Kidney epithelial cell (primary cell): ENCODE data around the gene LINGO3. TPM values are rescaled to one million over a fixed set of nuclear protein-coding genes. Genes with fewer than 3 reads are reported as not detected.
A peak's percentile ranks its signal among the peaks of the same experiment; 100 is the strongest.

Experiments used
- DNase-seq: peaks from one replicate; pipeline ENCODE4 v3.0.0-alpha.2; 2010; ENCODE audit warnings: low read depth
- H3K27me3 ChIP-seq: 2 replicates; pipeline ENCODE4 v1.6.0; 2011; ENCODE audit warnings: low read length; ENCODE audit not compliant: control insufficient read depth, insufficient read depth
- H3K36me3 ChIP-seq: 2 replicates; pipeline ENCODE4 v1.5.1; 2011; ENCODE audit warnings: low read length; ENCODE audit not compliant: control insufficient read depth, insufficient read depth
- H3K4me3 ChIP-seq: 2 replicates; pipeline ENCODE4 v1.5.1; 2011; ENCODE audit warnings: low read depth, mild to moderate bottlenecking, control low read depth, low read length
- total RNA-seq: library from RNA; depleted of rRNA; stranded (reverse); fragments of >200 nt; gene quantifications from 2 replicates; pipeline ENCODE4 v1.2.3, GENCODE V29; 2015
- TF ChIP-seq, protein P1 (sequence below): IDR thresholded peaks from 2 replicates; pipeline ENCODE4 v1.5.1; 2011; ENCODE audit warnings: mild to moderate bottlenecking, moderate library complexity, low read length, control low read depth, inconsistent platforms; ENCODE audit not compliant: insufficient read depth, poor library complexity, severe bottlenecking

Gene LINGO3
- total RNA-seq, 1 donor from 2014 or later: not detected

DNA sequence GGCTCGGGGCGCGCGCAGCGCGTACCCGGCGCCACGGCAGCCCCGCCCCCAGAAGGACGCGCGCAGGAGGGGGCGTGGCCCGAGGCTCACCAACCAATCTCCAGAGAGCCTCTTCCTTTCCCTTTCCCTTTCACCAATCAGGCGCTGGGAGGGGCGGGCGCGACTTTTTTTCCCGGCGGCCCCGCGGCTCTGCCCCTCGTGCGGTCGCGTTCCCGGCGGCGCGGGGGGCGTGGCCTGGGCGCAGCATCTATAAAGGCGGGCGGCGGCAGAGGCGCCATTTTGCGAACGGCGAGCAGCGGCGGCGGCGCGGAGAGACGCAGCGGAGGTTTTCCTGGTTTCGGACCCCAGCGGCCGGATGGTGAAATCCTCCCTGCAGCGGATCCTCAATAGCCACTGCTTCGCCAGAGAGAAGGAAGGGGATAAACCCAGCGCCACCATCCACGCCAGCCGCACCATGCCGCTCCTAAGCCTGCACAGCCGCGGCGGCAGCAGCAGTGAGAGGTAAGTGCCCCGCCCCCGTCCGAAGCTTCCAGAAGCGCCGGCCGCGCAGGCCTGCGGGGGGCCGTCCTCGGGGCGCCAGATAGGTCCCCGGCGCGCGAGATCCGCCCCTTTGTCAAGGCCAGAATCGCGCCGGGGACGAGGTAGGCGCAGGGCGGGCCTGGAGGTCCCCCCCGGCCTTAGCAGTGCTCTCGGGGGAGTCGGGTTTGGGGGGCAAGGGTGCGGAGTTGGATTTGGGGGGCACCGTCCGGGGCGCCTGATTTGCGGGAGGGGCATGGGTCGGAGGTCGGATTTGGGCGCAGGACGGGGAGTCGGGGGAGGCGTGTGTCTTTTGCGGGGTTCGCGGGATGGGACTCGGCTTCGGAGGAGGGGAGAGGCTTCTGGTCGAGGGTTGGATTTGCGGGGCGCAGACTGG, 38.5 kb downstream of the LINGO3 start:
- Histone ChIP-seq H3K36me3 (peaks cover 2% of the 10 kb centered on the region), H3K27me3 (no peaks in the 10 kb centered on the region), H3K4me3 (peak overlapping the region; percentile 83)
- peak; percentile 48 for DNase-seq
- TF ChIP-seq, protein P1, sequence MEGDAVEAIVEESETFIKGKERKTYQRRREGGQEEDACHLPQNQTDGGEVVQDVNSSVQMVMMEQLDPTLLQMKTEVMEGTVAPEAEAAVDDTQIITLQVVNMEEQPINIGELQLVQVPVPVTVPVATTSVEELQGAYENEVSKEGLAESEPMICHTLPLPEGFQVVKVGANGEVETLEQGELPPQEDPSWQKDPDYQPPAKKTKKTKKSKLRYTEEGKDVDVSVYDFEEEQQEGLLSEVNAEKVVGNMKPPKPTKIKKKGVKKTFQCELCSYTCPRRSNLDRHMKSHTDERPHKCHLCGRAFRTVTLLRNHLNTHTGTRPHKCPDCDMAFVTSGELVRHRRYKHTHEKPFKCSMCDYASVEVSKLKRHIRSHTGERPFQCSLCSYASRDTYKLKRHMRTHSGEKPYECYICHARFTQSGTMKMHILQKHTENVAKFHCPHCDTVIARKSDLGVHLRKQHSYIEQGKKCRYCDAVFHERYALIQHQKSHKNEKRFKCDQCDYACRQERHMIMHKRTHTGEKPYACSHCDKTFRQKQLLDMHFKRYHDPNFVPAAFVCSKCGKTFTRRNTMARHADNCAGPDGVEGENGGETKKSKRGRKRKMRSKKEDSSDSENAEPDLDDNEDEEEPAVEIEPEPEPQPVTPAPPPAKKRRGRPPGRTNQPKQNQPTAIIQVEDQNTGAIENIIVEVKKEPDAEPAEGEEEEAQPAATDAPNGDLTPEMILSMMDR: no peak

- no peaks in the 10 kb centered on the region for H3K36me3 ChIP-seq
- TF ChIP-seq, protein P1: no peak
- no peak for DNase-seq
- peak overlapping the region; percentile 79 for H3K4me3 ChIP-seq
- H3K27me3 ChIP-seq: no peaks in the 10 kb centered on the region
Observed at GRCh38 chr19:2268861-2269243, 39.1 kb downstream of the LINGO3 start.

GRCh38 chr19:2268480-2268830, 39.5 kb downstream of the LINGO3 start:
- Histone ChIP-seq H3K4me3 (peak overlapping the region; percentile 79), H3K36me3 (no peaks in the 10 kb centered on the region), H3K27me3 (no peaks in the 10 kb centered on the region)
- DNase-seq: no peak
- TF ChIP-seq, protein P1: no peak

DNA sequence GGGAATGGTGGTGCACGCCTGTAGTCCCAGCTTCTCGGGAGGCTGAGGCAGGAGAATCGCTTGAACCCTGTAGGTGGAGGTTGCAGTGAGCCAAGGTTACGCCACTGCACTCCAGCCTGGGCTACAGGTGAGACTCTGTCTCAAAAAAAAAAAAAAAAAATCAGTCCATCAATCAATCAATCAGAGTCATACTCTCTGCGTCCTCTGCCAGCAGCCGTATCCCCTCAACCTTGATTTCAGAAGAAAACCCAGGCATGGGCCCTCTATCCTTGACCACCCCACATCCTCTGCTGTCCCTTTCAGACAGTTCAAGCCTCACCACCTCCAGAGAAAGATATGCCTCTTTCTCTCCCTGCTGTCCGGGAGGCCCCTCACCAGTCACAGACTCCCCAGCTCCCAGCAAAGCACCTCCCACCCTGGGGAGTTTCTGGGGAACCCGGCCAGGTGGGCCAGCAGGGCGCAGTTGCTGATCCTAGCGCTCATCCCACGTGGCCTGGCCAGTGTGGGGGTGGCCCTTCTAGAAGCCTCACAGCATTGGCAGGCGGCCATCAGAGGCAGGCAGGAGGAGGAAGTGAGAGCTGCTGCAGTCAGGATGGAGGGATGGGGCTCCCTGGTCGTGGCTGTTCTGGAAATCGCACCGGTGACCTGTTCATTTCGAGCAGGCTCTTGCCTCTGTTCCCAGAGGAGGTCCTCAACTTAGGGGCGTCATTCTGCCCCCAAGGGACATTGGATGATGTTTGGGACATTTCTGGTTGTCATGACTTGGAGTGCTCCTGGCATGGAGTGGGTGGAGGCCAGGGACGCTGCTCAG, 41.6 kb downstream of the LINGO3 start:
- no peaks in the 10 kb centered on the region for H3K36me3 ChIP-seq
- no peaks in the 10 kb centered on the region for H3K27me3 ChIP-seq
- no peak overlapping the region for H3K4me3 ChIP-seq
- DNase-seq: no peak
- TF ChIP-seq, protein P1: no peak

- TF ChIP-seq, protein P1: peak; percentile 64
- H3K4me3 ChIP-seq: no peak overlapping the region
- DNase-seq: no peak
- H3K36me3 ChIP-seq: no peaks in the 10 kb centered on the region
- H3K27me3 ChIP-seq: no peaks in the 10 kb centered on the region
Observed at GRCh38 chr19:2261438-2262172, 46.3 kb downstream of the LINGO3 start.
